Adrenal gland (tissue), 12 donors: ENCODE results near the gene ARHGEF3. TPM values are rescaled to one million over a fixed set of nuclear protein-coding genes. Genes with fewer than 3 reads are reported as not detected.
"Not testable (repeated sequence)": the region's sequence is repeated elsewhere in the genome, so short reads cannot be mapped to it uniquely, and the experiment has no call there.

Source experiments
- DNase-seq, 7 donors: peaks; one replicate each; pipeline ENCODE4 v3.0.0-alpha.2; 2019 to 2020
- H3K27ac ChIP-seq, 5 donors: fragments of 200-600 bp; sonication (generic) in 4 of 5; 1 replicate in 3 of 5; 2 replicates in 2 of 5; pipeline versions ENCODE4 v1.5.1 to v1.8.0; 2016 to 2020; ENCODE audit warnings: mild to moderate bottlenecking in 1 of 5
- H3K27me3 ChIP-seq: fragments of 200-600 bp; 2 replicates; pipeline ENCODE4 v1.8.0; 2021
- H3K36me3 ChIP-seq, 2 donors: fragments of 200-600 bp; replicated peaks in 1 of 2; 1 replicate in 1 of 2; 2 replicates in 1 of 2; pipeline versions ENCODE4 v1.5.1 to v1.8.0; 2018 to 2022
- H3K4me1 ChIP-seq, 2 donors: fragments of 200-600 bp; replicated peaks in 1 of 2; 1 replicate in 1 of 2; 2 replicates in 1 of 2; pipeline versions ENCODE4 v1.5.1 to v1.8.0; 2018 to 2021
- H3K4me3 ChIP-seq, 4 donors: fragments of 200-600 bp; sonication (generic) in 3 of 4; one replicate each; pipeline ENCODE4 v1.5.1; 2016 to 2018
- H3K9me3 ChIP-seq, 3 donors: fragments of 200-600 bp; sonication (generic) in 1 of 3; replicated peaks in 1 of 3; 1 replicate in 2 of 3; 2 replicates in 1 of 3; pipeline versions ENCODE4 v1.5.1 to v1.8.0; 2016 to 2021
- CTCF ChIP-seq, 6 experiments: fragments of 450-650 bp in 4 of 6; fragments of 200-600 bp in 2 of 6; sonication (generic) in 1 of 6; IDR thresholded peaks; 1 replicate in 5 of 6; 2 replicates in 1 of 6; pipeline versions ENCODE4 v1.5.1 to v1.8.0; 2016 to 2021; ENCODE audit warnings: antibody characterized with exemption in 6 of 6, mild to moderate bottlenecking in 2 of 6, moderate library complexity in 1 of 6
- POLR2A ChIP-seq, 2 donors: fragments of 450-650 bp; IDR thresholded peaks; one replicate each; pipeline ENCODE4 v1.6.1; 2017; ENCODE audit warnings: antibody characterized with exemption in 2 of 2, mild to moderate bottlenecking in 2 of 2, moderate library complexity in 1 of 2
- WGBS, 4 donors: extraction: QIAGEN DNeasy Blood & Tissue Kit in 2 of 4; methylation state at CpG; one replicate each; pipeline versions ENCODE4 v1.1.5 to v1.1.7; 2013 to 2017; 5-methylcytosine and 5-hydroxymethylcytosine counted together
- intact Hi-C, 2 donors: fragments of 100-400 bp; cut with DNase I; formaldehyde crosslinking; loops; one replicate each; pipeline versions ENCODE4 v1.14.1 to v1.15.0; 2022 to 2023
- polyA plus RNA-seq, 3 donors: library from polyadenylated mRNA; stranded (reverse); fragments of 200-250 nt in 2 of 3; fragments of 350-450 nt in 1 of 3; fragmentation: Illumina TruSeq in 1 of 3; extraction: RNeasy Lipid Tissue Mini Kit (QIAGEN cat#74804) in 1 of 3; gene quantifications; one replicate each; pipeline ENCODE4 v1.2.3, GENCODE V29; 2013 to 2014
- total RNA-seq, 9 donors: library from RNA; depleted of rRNA in 4 of 9; stranded (reverse); fragments of >200 nt in 4 of 9; fragments of 120-200 nt in 1 of 9; fragmentation: NEBNext Ultra II Directional in 1 of 9; extraction: Animal tissue kit (Norgen Biotek cat#: 25700) in 1 of 9; gene quantifications; one replicate each; pipeline versions ENCODE4 v1.1.0 to v1.2.4, GENCODE V29; 2013 to 2023
- donor health status: healthy with polysubstance abuse.
- donor health status: Bipolar disorder and iron deficiency.
- donor health status: DM: yes; HTN: yes; CAD: no.
- donor health status: DM: no; HTN: no; CAD: no.
- donor health status: DM: no; HTN: no; CAD: no.
- donor health status: DM: yes; HTN: yes; CAD: no.

ARHGEF3 gene
- total and polyA plus RNA-seq, 12 donors: 26.6 to 122 (median 61.7) TPM

GRCh38 chr3:56758539-56758981, 43.2 kb downstream of the ARHGEF3 start:
- 6 to 15% (median 10%) methylated on average over 2 of the region's 2 CpGs for WGBS, 4 donors
- Histone ChIP-seq H3K27me3 (no peaks in the 10 kb centered on the region), H3K4me3 (no peak overlapping the region), H3K36me3 (no peaks in the 10 kb centered on the region), H3K9me3 (no peaks in the 10 kb centered on the region), H3K4me1 (peaks cover 12 to 59% of the 10 kb centered on the region in 2 donors), H3K27ac (peak overlapping the region in 4 of 5 donors; percentile 26 to 87 (median 68))
- peak in 5 of 7 donors; percentile 45 to 69 (median 57) for DNase-seq
- no peak for TF ChIP-seq CTCF (IDR thresholded peaks at IDR 0.05)
- TF ChIP-seq POLR2A (IDR thresholded peaks at IDR 0.05): no peak
- intact Hi-C loops: no loop called here

- H3K27me3 ChIP-seq, DNase-seq, H3K4me3 ChIP-seq, intact Hi-C loops, H3K36me3 ChIP-seq, H3K9me3 ChIP-seq: not testable (repeated sequence)
- WGBS, 4 donors: 84 to 87% (median 85%) methylated on average over 11 of the region's 11 CpGs
- peaks cover 12 to 56% of the 10 kb centered on the region in 2 donors for H3K4me1 ChIP-seq
- H3K27ac ChIP-seq: peak overlapping the region in 2 of 5 donors; percentile 67 to 87
Observed at GRCh38 chr3:56758042-56758441, 43.7 kb downstream of the ARHGEF3 start.

- WGBS, 4 donors: 52 to 70% (median 58%) methylated on average over 21 of the region's 21 CpGs
- Histone ChIP-seq H3K36me3 (peaks cover 0 to 15% of the 10 kb centered on the region in 2 donors), H3K27me3 (no peaks in the 10 kb centered on the region), H3K9me3 (no peaks in the 10 kb centered on the region), H3K4me3 (peak overlapping the region in 1 of 4 donors; percentile 29), H3K27ac (peak overlapping the region in 4 of 5 donors; percentile 45 to 72 (median 64)), H3K4me1 (peaks cover 12 to 49% of the 10 kb centered on the region in 2 donors)
- intact Hi-C loops: no loop called here
- no peak for TF ChIP-seq CTCF (IDR thresholded peaks at IDR 0.05)
- DNase-seq: peak in 5 of 7 donors; percentile 32 to 67 (median 50)
Observed at GRCh38 chr3:56754741-56755417, 46.9 kb downstream of the ARHGEF3 start.

GRCh38 chr3:56753206-56753820, 48.4 kb downstream of the ARHGEF3 start:
- H3K9me3 ChIP-seq: no peaks in the 10 kb centered on the region
- H3K27me3 ChIP-seq: no peaks in the 10 kb centered on the region
- intact Hi-C loops: no loop called here
- H3K4me3 ChIP-seq: no peak overlapping the region
- WGBS, 4 donors: 69 to 82% (median 77%) methylated on average over 4 of the region's 4 CpGs
- no peak for DNase-seq
- TF ChIP-seq CTCF (IDR thresholded peaks at IDR 0.05) (no peak), POLR2A (IDR thresholded peaks at IDR 0.05) (no peak)
- peak overlapping the region in 1 of 5 donors; percentile 18 for H3K27ac ChIP-seq
- H3K36me3 ChIP-seq: peaks cover 0 to 18% of the 10 kb centered on the region in 2 donors
- H3K4me1 ChIP-seq: peaks cover 2 to 49% of the 10 kb centered on the region in 2 donors
